K562 (cell line): ENCODE data around the gene GAS2L2.

Source experiments
- SPI1 ChIP-seq: IDR thresholded peaks from 2 replicates; pipeline ENCODE4 v1.6.1; 2011; ENCODE audit warnings: low read depth, low read length, control low read depth, borderline replicate concordance
- TF ChIP-seq, protein P1 (sequence below): sonication (generic); formaldehyde crosslinking; IDR thresholded peaks from 2 replicates; pipeline ENCODE4 v1.8.1; 2023; ENCODE audit warnings: mild to moderate bottlenecking, missing genetic modification reagents, moderate library complexity

DNA sequence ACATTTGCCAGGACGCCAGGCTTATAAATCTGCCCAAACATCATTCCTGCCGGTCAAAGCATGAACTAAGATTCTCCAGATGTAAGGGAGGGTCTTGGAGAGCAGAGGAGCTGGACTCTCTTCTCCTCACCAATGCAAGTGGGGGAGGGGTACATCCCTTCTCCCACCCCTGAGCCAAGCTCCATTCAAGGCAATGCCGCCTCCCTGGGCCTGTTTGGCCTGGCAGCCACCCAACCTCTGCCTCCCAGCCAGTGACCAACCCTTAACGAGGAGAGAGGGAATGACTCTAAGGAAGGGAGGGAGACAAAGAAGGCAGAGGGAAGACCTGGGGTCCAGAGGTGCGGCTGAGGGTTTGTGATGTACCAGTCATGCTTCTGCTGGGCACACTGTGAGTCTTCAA, 21.5 kb upstream of the GAS2L2 start:
- TF ChIP-seq SPI1 = no peak
- TF ChIP-seq, protein P1, sequence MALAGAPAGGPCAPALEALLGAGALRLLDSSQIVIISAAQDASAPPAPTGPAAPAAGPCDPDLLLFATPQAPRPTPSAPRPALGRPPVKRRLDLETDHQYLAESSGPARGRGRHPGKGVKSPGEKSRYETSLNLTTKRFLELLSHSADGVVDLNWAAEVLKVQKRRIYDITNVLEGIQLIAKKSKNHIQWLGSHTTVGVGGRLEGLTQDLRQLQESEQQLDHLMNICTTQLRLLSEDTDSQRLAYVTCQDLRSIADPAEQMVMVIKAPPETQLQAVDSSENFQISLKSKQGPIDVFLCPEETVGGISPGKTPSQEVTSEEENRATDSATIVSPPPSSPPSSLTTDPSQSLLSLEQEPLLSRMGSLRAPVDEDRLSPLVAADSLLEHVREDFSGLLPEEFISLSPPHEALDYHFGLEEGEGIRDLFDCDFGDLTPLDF (CRISPR knock-in tag) = no peak
